Measurements from ENCODE around the gene TNMD. TPM values are rescaled to one million over a fixed set of nuclear protein-coding genes. Genes with fewer than 3 reads are reported as not detected.

Gene TNMD
- total and polyA plus RNA-seq, 7 donors: 0.38 to 1.8 TPM; not detected in 5

- intact Hi-C loops (cut with DNase I): no loop called here
- H3K27ac ChIP-seq: peak overlapping the region; percentile 44 to 74 (median 66)
- H3K4me3 ChIP-seq: no peak overlapping the region
Observed at GRCh38 chrX:100647739-100648138, 63.0 kb downstream of the TNMD start.

GRCh38 chrX:100648458-100649417 lies 64.0 kb downstream of the TNMD start:
- 44 to 61% methylated on average over 8 of the region's 8 CpGs for WGBS, 2 donors
- Histone ChIP-seq H3K27me3 (no peaks in the 10 kb centered on the region), H3K4me1 (peaks cover 0 to 6% (median 2%) of the 10 kb centered on the region in 4 donors), H3K9me3 (no peaks in the 10 kb centered on the region), H3K27ac (peak overlapping the region; percentile 61 to 74 (median 68)), H3K36me3 (no peaks in the 10 kb centered on the region), H3K4me3 (no peak overlapping the region)
- no peak for DNase-seq
- TF ChIP-seq POLR2AphosphoS5 (IDR thresholded peaks at IDR 0.05) (no peak), CTCF (IDR thresholded peaks at IDR 0.05) (no peak), EP300 (IDR thresholded peaks at IDR 0.05) (no peak), POLR2A (IDR thresholded peaks at IDR 0.05) (no peak)
- intact Hi-C loops (cut with DNase I): no loop called here

More at GRCh38 chrX:100647739-100648138, 63.0 kb downstream of the TNMD start:
- TF ChIP-seq EP300 (IDR thresholded peaks at IDR 0.05) (no peak), CTCF (IDR thresholded peaks at IDR 0.05) (no peak), POLR2A (IDR thresholded peaks at IDR 0.05) (no peak), POLR2AphosphoS5 (IDR thresholded peaks at IDR 0.05) (no peak)
- 67 to 83% methylated on average over 2 of the region's 2 CpGs for WGBS, 2 donors
- no peaks in the 10 kb centered on the region for H3K9me3 ChIP-seq
- H3K36me3 ChIP-seq: no peaks in the 10 kb centered on the region
- no peaks in the 10 kb centered on the region for H3K27me3 ChIP-seq
- no peak for DNase-seq
- peaks cover 0 to 11% (median 5%) of the 10 kb centered on the region in 4 donors for H3K4me1 ChIP-seq

Other genes starting within 250 kb of the TNMD start
- 1 to 10 TPM in 1 of 4 donors, under 1 TPM in 3; 0.71 to 2.2 (median 0.89) TPM for gene PCDH19, start 174.7 kb upstream of the TNMD start, total RNA-seq
- gene PCDH19, start 174.7 kb upstream of the TNMD start, polyA plus RNA-seq: under 1 TPM in 2 of 3 donors, not detected in 1; 0.23 to 0.29 TPM
- 10 to 100 TPM in 2 of 4 donors, 1 to 10 TPM in 2; 7.5 to 16.3 (median 9.4) TPM for gene TSPAN6, start 51.9 kb downstream of the TNMD start, total RNA-seq
- 10 to 100 TPM; 31.2 to 57.1 (median 34.2) TPM for gene TSPAN6, start 51.9 kb downstream of the TNMD start, polyA plus RNA-seq
- gene SRPX2, start 59.3 kb downstream of the TNMD start, total RNA-seq: 10 to 100 TPM; 18.7 to 59.8 (median 25.9) TPM
- gene SRPX2, start 59.3 kb downstream of the TNMD start, polyA plus RNA-seq: 10 to 100 TPM in 1 of 3 donors, 1 to 10 TPM in 2; 2.5 to 12.0 (median 4.8) TPM
- gene SYTL4, start 147.2 kb downstream of the TNMD start, total RNA-seq: 100 to 1,000 TPM in 1 of 4 donors, 10 to 100 TPM in 3; 32.8 to 188 (median 41.6) TPM
- gene SYTL4, start 147.2 kb downstream of the TNMD start, polyA plus RNA-seq: 10 to 100 TPM; 10.5 to 22.8 (median 12.0) TPM
- 1 to 10 TPM; 6.1 to 8.6 (median 7.2) TPM for gene CSTF2, start 235.5 kb downstream of the TNMD start, total RNA-seq
- 10 to 100 TPM in 2 of 3 donors, 1 to 10 TPM in 1; 9.0 to 18.3 (median 15.4) TPM for gene CSTF2, start 235.5 kb downstream of the TNMD start, polyA plus RNA-seq

Data from sigmoid colon (tissue), 7 donors.